Spleen (tissue), 11 donors: ENCODE measurements around the gene WDR18. TPM values are rescaled to one million over a fixed set of nuclear protein-coding genes. Genes with fewer than 3 reads are reported as not detected.

ENCODE experiments used
- DNase-seq: peaks from one replicate; pipeline ENCODE4 v3.0.0-alpha.2; 2020
- H3K27ac ChIP-seq, 8 donors: fragments of 200-600 bp; sonication (generic) in 7 of 8; 1 replicate in 4 of 8; 2 replicates in 4 of 8; pipeline versions ENCODE4 v1.5.0 to v1.8.0; 2016 to 2021; ENCODE audit warnings: inconsistent platforms in 4 of 8, mild to moderate bottlenecking in 4 of 8, moderate library complexity in 1 of 8
- H3K27me3 ChIP-seq, 7 donors: fragments of 200-600 bp; sonication (generic) in 6 of 7; replicated peaks in 1 of 7; 1 replicate in 4 of 7; 2 replicates in 3 of 7; pipeline versions ENCODE4 v1.5.0 to v1.8.0; 2016 to 2021; ENCODE audit warnings: inconsistent platforms in 3 of 7, mild to moderate bottlenecking in 1 of 7
- H3K36me3 ChIP-seq, 6 donors: fragments of 200-600 bp; sonication (generic) in 5 of 6; 1 replicate in 4 of 6; 2 replicates in 2 of 6; pipeline versions ENCODE4 v1.5.0 to v1.8.0; 2016 to 2021; ENCODE audit warnings: inconsistent platforms in 2 of 6
- H3K4me1 ChIP-seq, 6 donors: fragments of 200-600 bp; sonication (generic) in 5 of 6; 1 replicate in 3 of 6; 2 replicates in 3 of 6; pipeline versions ENCODE4 v1.5.0 to v1.8.0; 2016 to 2021; ENCODE audit warnings: inconsistent platforms in 3 of 6
- H3K4me3 ChIP-seq, 8 donors: fragments of 200-600 bp; sonication (generic) in 7 of 8; 1 replicate in 4 of 8; 2 replicates in 4 of 8; pipeline versions ENCODE4 v1.5.0 to v1.8.0; 2016 to 2021; ENCODE audit warnings: inconsistent platforms in 4 of 8, mild to moderate bottlenecking in 4 of 8, moderate library complexity in 2 of 8
- H3K9me3 ChIP-seq, 8 donors: fragments of 200-600 bp; sonication (generic) in 7 of 8; 1 replicate in 4 of 8; 2 replicates in 4 of 8; pipeline versions ENCODE4 v1.5.0 to v1.8.0; 2016 to 2021; ENCODE audit warnings: inconsistent platforms in 4 of 8
- CTCF ChIP-seq, 11 experiments: fragments of 200-600 bp in 7 of 11; fragments of 450-650 bp in 4 of 11; sonication (generic) in 4 of 11; IDR thresholded peaks in 8 of 11; conservative IDR thresholded peaks in 3 of 11; 1 replicate in 7 of 11; 2 replicates in 4 of 11; pipeline versions ENCODE4 v1.4.0 to v1.8.0; 2016 to 2021; ENCODE audit warnings: antibody characterized with exemption in 11 of 11, inconsistent platforms in 4 of 11, mild to moderate bottlenecking in 1 of 11
- POLR2A ChIP-seq, 3 donors: fragments of 450-650 bp; IDR thresholded peaks; one replicate each; pipeline ENCODE4 v1.5.1; 2017; ENCODE audit warnings: antibody characterized with exemption in 3 of 3, mild to moderate bottlenecking in 1 of 3
- POLR2AphosphoS5 ChIP-seq, 3 donors: sonication (generic); formaldehyde crosslinking; IDR thresholded peaks; one replicate each; pipeline ENCODE4 v1.5.1; 2017; ENCODE audit warnings: antibody characterized with exemption in 3 of 3
- WGBS, 5 donors: extraction: QIAGEN DNeasy Blood & Tissue Kit in 3 of 5; methylation state at CpG; one replicate each; pipeline versions ENCODE4 v1.1.5 to v1.1.7; 2013 to 2018; 5-methylcytosine and 5-hydroxymethylcytosine counted together
- intact Hi-C: fragments of 100-400 bp; cut with DNase I; formaldehyde crosslinking; loops from one replicate; pipeline ENCODE4 v1.15.0; 2023; ENCODE audit warnings: low total_unique reads
- polyA plus RNA-seq, 3 donors: library from polyadenylated mRNA; stranded (reverse); fragments of 200-250 nt; gene quantifications; one replicate each; pipeline ENCODE4 v1.2.1, GENCODE V29; 2013
- total RNA-seq, 7 donors: library from RNA; depleted of rRNA in 3 of 7; stranded (reverse); fragments of >200 nt in 3 of 7; fragmentation: NEBNext Ultra II Directional in 4 of 7; extraction: Animal tissue kit (Norgen Biotek cat#: 25700) in 4 of 7; gene quantifications; one replicate each; pipeline versions ENCODE4 v1.1.0 to v1.2.1, GENCODE V29; 2016 to 2021
- donor health status: healthy with polysubstance abuse.
- donor health status: DM: no; HTN: no; CAD: no; lungs with moderate emphysema.
- donor health status: DM: no; HTN: no; CAD: no.
- donor health status: Bipolar disorder and iron deficiency.
- donor health status: healthy.
- donor health status: DM: no; HTN: no; CAD: no.
- donor health status: DM: yes; HTN: yes; CAD: no.

The WDR18 gene
- total and polyA plus RNA-seq, 10 donors: 17.8 to 96.0 (median 37.5) TPM

- Histone ChIP-seq H3K27ac (no peak overlapping the region), H3K4me3 (no peak overlapping the region), H3K4me1 (no peaks in the 10 kb centered on the region), H3K27me3 (peaks cover 0 to 6% (median 0%) of the 10 kb centered on the region in 7 donors), H3K9me3 (peaks cover 0 to 20% (median 17%) of the 10 kb centered on the region in 8 donors), H3K36me3 (peaks cover 0 to 53% (median 27%) of the 10 kb centered on the region in 6 donors)
- DNase-seq: no peak
- intact Hi-C loops: no loop called here
- WGBS, 5 donors: 79 to 85% (median 81%) methylated on average over 16 to 37 of the region's 37 CpGs
- no peak for TF ChIP-seq POLR2A (IDR thresholded peaks at IDR 0.05)
- no peak for TF ChIP-seq CTCF (IDR thresholded peaks at IDR 0.05 in 8 of 11, conservative IDR thresholded peaks at IDR 0.05 in 3 of 11)
- no peak for TF ChIP-seq POLR2AphosphoS5 (IDR thresholded peaks at IDR 0.05)
These were observed 9.4 kb upstream of the WDR18 start for GRCh38 chr19:974564-975257.

GRCh38 chr19:976476-976875 lies 7.7 kb upstream of the WDR18 start:
- Histone ChIP-seq H3K9me3 (peaks cover 0 to 5% (median 2%) of the 10 kb centered on the region in 8 donors), H3K36me3 (peaks cover 0 to 35% (median 10%) of the 10 kb centered on the region in 6 donors), H3K4me3 (no peak overlapping the region), H3K4me1 (peaks cover 0 to 9% (median 3%) of the 10 kb centered on the region in 6 donors), H3K27ac (no peak overlapping the region), H3K27me3 (peaks cover 0 to 6% (median 0%) of the 10 kb centered on the region in 7 donors)
- WGBS, 5 donors: 75 to 92% (median 85%) methylated on average over 7 to 10 of the region's 10 CpGs
- TF ChIP-seq POLR2A (IDR thresholded peaks at IDR 0.05): no peak
- TF ChIP-seq POLR2AphosphoS5 (IDR thresholded peaks at IDR 0.05): no peak
- TF ChIP-seq CTCF (IDR thresholded peaks at IDR 0.05 in 8 of 11, conservative IDR thresholded peaks at IDR 0.05 in 3 of 11): no peak
- intact Hi-C loops: no loop called here
- no peak for DNase-seq

DNA sequence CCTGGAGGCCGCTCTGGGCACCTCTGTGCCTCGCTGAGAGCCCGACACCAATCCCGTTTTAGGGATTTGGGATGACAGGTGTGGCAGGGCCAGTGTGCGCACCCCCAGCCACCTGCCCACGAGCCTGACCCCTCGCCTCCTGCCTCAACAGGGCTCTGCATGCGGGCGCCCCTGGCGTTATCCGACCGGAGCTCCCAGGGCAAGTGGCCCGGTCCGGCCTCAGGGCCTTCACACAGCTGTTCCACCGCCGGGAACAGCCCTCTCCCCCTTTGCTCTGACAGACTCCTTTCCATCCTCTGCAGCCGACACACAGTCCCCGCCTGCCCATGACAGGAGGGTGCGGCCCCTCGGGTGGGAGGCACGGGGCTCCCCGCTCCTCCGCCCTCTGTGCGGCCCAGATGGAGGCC lies 7.1 kb upstream of the WDR18 start:
- no peak for DNase-seq
- 86 to 94% (median 92%) methylated on average over 22 to 24 of the region's 24 CpGs for WGBS, 5 donors
- Histone ChIP-seq H3K36me3 (peaks cover 0 to 29% (median 4%) of the 10 kb centered on the region in 6 donors), H3K4me3 (no peak overlapping the region), H3K9me3 (no peaks in the 10 kb centered on the region), H3K27me3 (peaks cover 0 to 6% (median 0%) of the 10 kb centered on the region in 7 donors), H3K27ac (no peak overlapping the region), H3K4me1 (peaks cover 0 to 9% (median 3%) of the 10 kb centered on the region in 6 donors)
- TF ChIP-seq CTCF (IDR thresholded peaks at IDR 0.05 in 8 of 11, conservative IDR thresholded peaks at IDR 0.05 in 3 of 11) (no peak), POLR2A (IDR thresholded peaks at IDR 0.05) (no peak), POLR2AphosphoS5 (IDR thresholded peaks at IDR 0.05) (peak in 1 of 3 donors; percentile 46)
- intact Hi-C loops: no loop called here

DNA sequence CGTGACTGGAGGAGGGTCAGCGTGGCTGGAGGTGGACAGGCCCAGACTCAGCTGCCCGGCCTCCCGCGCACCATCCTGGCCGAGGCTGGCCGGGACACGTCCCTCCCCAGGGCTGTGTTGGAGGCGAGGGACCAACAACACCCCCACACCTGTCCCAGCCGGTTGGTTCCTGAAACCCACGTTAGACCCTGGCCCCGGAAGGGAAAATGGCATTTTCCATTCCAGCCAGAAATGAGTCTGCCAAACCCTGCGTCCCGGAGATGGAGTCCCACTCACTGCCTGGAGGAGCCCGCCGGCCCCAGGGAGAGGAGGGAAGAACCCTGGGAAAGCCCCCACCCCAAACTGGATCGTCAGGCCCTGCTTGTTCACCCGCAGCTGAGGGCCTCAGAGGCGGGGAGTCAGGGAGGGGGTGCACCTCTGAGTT lies 4.8 kb upstream of the WDR18 start:
- TF ChIP-seq POLR2A (IDR thresholded peaks at IDR 0.05) (no peak), CTCF (IDR thresholded peaks at IDR 0.05 in 8 of 11, conservative IDR thresholded peaks at IDR 0.05 in 3 of 11) (no peak), POLR2AphosphoS5 (IDR thresholded peaks at IDR 0.05) (peak in 1 of 3 donors; percentile 39)
- Histone ChIP-seq H3K36me3 (peaks cover 0 to 6% (median 0%) of the 10 kb centered on the region in 6 donors), H3K4me3 (no peak overlapping the region), H3K27me3 (peaks cover 0 to 6% (median 0%) of the 10 kb centered on the region in 7 donors), H3K27ac (no peak overlapping the region), H3K9me3 (no peaks in the 10 kb centered on the region), H3K4me1 (peaks cover 11 to 29% (median 22%) of the 10 kb centered on the region in 6 donors)
- DNase-seq: no peak
- WGBS, 5 donors: 46 to 86% (median 72%) methylated on average over 13 to 19 of the region's 19 CpGs
- intact Hi-C loops: no loop called here
